NCI-H2171 treated with DMSO at 0.1 percent for 48 hours (cell line): Measurements from ENCODE around the gene DERA.
"Not testable (repeated sequence)": the region's sequence is repeated elsewhere in the genome, so short reads cannot be mapped to it uniquely, and the experiment has no call there.

Source experiments
- DNase-seq: peaks from one replicate; lab custom pipeline; 2025; lab: John Stamatoyannopoulos, UW

DERA gene

GRCh38 chr12:15910864-15911721, at the start of gene DERA:
DERA (plus strand) TSS chr12:15911332; CDS start chr12:15911384, 52 bp downstream.
- peak; percentile 71 for DNase-seq

DNA sequence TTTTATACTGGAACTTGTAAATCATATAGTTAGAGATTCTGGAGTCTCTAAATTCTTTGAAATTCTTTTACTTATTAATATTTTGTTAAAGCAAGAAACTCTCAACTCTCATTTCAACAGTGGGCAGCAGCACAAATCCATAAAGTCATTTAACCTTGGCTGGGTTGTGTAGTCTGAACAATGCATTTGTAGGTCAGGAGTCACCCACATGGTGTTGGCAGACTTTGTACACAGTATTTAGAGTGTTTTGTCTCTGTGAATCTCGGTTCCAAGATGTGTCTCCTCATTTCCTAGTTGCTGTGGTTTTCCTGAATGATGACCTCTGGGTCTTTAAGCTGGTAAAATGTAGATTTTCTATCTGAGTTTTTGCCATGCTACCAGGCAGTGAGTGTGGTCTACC, 49.7 kb upstream of the DERA start:
- DNase-seq = no peak

DNA sequence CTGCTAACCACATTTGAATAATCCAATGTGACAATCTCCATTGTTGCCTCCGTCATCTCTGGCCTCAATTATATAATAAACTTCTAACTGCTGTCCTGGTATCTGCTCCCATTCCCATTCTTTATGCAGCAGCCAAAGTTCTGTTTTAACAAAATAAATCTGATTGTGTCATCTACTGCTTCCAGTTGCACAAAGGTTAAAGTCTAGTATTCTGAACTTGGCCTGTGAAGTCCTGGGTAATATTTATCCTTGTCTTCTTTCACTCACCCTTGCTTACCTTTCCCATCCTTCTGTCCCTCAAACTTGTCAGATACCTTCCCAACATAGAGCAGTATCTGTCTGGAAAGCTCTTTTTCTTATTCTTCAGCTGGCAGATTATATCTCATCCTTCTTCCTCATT, 48.3 kb upstream of the DERA start:
- no peak for DNase-seq

DNA sequence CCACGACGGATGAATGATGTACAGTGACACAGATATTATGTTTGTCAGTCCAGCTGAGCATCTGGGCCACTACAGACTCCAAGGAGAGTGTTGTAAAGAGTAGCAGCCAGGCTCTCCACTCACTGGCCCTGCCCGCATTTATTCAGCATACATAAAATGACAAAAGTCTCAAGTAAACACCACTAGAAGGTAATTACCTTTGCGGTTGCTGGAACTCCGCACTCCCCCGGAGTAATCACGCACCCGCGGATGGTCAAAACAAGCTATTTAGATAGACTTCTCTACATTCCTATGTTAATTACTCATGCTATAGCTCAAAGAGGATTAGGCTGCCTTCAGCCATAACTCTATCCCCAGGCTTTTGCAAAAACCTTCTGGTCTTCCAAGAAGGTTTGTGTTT, 47.8 kb upstream of the DERA start:
- DNase-seq = no peak

DNA sequence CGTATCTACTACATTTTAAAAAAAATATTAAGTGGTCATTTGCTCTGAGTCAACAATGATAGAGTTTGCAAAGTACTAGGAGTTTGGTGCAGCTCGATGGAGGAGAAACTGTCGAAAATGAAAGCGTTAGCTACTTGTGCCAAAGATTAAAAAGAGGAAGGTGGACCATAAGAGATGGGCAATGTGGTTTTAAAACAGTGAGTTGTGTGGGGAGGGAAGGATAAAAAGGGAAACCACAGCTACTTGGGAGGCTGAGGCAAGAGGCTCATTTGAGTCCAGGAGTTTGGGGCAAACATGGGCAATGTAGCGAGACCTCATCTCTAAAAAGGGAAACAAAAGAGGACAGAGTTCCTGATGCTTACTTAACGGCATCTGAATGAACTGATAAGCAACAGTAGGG, 47.1 kb upstream of the DERA start:
- no peak for DNase-seq

DNA sequence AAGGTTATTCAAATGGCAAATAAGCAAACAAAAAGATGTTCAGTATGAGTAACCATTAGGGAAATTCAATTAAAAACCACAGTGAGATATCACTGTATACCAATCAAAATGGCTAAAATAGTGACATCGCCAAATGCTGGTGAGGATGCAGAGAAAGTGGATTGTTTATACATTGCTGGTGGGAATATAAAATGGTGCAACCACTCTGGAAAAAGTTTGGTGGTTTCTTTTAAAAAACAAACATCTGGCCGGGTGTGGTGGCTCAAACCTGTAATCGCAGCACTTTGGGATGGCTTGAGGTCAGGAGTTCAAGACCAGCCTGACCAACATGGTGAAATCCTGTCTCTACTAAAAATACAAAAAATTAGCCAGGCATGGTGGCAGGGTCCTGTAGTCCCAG, 42.9 kb upstream of the DERA start:
- no peak for DNase-seq

- no peak for DNase-seq
These were observed 37.6 kb upstream of the DERA start for GRCh38 chr12:15873556-15873955.

DNA sequence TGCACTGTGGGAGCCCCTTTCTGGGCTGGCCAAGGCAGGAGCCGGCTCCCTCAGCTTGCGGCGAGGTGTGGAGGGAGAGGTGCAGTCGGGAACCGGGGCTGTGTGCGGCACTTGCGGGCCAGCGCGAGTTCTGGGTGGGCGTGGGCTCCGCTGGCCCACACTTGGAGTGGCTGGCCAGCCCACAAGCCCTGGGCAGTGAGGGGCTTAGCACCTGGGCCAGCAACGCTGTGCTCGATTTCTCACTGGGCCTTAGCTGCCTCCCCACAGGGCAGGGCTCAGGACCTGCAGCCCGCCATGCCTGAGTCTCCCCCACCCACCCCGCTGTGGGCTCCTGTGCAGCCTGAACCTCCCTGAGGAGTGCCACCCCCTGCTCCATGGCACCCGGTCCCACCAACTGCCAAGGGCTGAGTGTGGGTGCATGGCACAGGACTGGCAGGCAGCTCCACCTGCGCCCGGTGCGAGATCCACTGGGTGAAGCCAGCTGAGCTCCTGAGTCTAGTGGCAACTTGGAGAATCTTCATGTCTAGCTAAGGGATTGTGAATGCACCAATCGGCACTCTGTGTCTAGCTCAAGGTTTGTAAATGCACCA, 36.5 kb upstream of the DERA start:
- DNase-seq = not testable (repeated sequence)

DNA sequence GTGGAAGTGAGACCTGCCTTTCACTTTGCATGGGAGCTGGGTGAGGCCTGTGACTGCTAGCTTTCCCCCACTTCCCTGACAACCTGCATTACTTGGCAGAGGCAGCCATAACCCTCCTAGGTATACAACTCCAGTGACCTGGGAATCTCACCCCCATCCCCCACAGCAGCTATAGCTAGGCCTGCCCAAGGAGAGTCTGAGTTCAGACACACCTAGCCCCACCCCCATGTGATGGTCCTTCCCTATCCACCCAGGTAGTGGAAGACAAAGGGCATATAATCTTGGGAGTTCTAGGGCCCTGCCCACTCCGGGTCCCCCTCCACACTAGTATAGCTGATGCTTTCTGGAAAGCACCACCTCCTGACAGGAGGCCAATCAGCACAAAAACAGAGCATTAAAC, 35.3 kb upstream of the DERA start:
- no peak for DNase-seq

DNA sequence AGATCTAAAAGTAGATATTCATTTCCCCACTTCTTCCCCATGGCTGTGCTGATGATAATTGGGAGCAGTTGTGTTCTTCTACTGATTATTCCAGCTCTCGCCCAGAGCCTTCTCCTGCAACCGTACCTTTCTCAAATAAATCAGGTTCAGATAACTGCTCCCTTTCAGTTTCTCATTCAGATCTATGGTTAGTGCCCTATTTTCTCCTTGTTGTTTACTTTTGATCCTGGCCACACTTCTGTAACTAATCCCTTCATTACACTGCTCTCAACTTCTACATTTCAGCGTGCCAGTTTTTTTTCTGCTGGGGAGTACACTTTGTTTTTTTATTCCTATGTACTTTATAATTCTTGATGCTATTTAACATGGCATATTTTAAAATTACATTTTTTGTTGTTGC, 31.7 kb upstream of the DERA start:
- DNase-seq = no peak

- DNase-seq = no peak
These were observed 30.4 kb upstream of the DERA start for GRCh38 chr12:15880721-15881120.

- peak; percentile 90 for DNase-seq
These were observed 28.8 kb upstream of the DERA start, which contains the start of gene STRAP for GRCh38 chr12:15882118-15882971. STRAP (plus strand) TSS chr12:15882387; CDS start chr12:15882708, 321 bp downstream.

GRCh38 chr12:15883536-15883935, 27.6 kb upstream of the DERA start:
- no peak for DNase-seq

DNA sequence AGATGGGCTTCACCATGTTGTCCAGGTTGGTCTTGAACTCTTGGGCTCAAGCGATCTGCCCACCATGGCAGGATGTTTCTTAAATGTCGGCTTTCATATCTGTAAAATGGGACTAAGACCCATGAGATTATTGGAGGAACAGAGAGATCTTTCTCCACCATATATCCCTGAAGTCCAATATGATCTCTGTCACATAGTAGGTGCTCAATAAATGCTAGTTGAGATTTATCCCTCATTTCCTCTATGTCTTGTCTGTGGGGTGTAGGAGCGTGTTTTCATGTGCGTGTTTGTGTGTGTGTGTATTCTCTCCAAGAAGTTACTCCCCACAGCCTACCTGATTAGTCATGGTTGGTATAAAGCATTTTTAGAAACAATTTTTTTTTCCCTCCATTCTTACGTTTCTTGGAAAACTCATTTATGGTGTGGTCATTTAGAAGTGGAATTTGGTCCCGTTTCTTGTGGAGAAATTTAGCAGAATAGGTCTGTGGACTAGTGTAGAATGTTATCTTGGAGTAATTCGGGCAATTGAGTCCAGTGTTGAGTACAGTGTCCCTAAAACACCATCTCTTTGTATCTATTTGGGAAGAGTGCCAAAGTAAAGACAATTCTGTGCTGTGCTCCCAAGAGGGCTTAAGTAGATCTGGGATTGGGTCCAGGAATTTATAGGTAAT, 24.6 kb upstream of the DERA start:
- DNase-seq = no peak

GRCh38 chr12:15887043-15887817, 23.9 kb upstream of the DERA start:
- DNase-seq = no peak

- DNase-seq = no peak
These were observed 18.4 kb upstream of the DERA start for GRCh38 chr12:15892645-15893259.

- no peak for DNase-seq
These were observed 17.9 kb upstream of the DERA start for GRCh38 chr12:15893260-15893659.

- DNase-seq = no peak
These were observed 14.3 kb upstream of the DERA start for GRCh38 chr12:15896867-15897266.

DNA sequence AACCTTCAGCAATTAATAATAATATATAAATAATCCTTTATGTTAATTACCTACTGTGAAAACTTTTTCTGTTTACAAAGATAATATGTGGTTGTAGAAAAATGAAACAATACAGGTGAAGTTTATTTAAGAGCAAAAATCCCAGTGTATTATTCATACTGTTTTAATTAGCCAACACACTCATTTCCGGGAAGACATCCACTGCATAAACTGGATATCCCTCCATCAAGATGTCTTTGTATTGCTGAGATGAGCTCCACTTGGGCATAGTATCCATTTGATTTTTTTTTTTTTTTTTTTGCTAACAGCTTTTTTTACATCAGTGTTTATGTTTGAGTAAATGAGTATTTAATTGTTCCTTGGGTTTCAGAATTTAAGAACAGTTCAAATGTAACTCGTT, 13.7 kb upstream of the DERA start:
- no peak for DNase-seq

DNA sequence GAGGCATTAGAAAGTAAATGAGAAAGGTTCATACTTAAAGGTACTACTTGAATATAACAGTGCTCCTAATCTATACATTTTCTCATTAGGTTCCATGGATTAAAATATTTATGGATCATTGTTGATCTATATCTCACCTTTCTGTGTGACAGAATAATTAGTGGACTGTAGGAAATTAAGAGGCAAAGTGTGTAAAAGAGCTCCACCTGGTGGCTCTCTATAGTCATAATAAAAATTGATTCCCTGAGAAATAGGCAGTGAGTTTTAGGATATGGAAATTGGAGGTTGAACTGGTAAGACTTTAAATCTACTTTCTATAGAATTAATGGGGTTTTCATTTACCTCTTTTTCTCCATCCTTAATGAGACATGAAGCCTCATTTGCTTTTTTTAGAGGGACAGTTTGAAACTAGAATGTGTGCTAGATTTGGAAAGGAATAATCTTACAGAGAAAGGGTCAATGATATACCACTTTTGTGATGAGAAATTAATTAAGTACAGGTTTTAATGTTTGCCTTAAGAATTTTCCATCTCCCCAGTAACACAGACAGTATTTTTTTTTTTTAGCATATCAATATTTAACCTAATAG, 11.8 kb upstream of the DERA start:
- peak; percentile 13 for DNase-seq
